Pons (tissue), 1 donor: Measurements from ENCODE around the gene SPAG6.

Source experiments
- DNase-seq: peaks from one replicate; pipeline ENCODE4 v3.0.0-alpha.2; 2016; ENCODE audit warnings: low spot score

SPAG6 gene

DNA sequence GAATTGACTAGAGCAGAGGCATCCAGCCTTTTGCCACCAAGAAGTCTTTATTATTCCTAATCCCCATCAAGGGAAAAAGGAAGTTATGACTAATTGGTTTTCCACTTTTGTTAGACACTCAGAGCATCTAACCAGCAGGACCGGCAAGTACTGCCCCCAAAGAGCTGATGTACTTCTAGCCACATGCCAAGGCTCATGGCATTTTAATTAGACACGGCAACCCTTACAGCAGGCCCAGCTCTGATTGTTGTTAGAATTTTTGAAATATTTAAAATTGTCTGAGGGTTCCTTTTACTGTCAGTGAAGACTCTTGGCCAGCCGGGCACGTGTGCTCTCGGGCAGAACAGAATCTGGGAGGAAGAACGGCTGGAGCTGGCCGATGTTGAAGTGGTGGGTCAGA, 114.8 kb downstream of the SPAG6 start:
- no peak for DNase-seq

DNA sequence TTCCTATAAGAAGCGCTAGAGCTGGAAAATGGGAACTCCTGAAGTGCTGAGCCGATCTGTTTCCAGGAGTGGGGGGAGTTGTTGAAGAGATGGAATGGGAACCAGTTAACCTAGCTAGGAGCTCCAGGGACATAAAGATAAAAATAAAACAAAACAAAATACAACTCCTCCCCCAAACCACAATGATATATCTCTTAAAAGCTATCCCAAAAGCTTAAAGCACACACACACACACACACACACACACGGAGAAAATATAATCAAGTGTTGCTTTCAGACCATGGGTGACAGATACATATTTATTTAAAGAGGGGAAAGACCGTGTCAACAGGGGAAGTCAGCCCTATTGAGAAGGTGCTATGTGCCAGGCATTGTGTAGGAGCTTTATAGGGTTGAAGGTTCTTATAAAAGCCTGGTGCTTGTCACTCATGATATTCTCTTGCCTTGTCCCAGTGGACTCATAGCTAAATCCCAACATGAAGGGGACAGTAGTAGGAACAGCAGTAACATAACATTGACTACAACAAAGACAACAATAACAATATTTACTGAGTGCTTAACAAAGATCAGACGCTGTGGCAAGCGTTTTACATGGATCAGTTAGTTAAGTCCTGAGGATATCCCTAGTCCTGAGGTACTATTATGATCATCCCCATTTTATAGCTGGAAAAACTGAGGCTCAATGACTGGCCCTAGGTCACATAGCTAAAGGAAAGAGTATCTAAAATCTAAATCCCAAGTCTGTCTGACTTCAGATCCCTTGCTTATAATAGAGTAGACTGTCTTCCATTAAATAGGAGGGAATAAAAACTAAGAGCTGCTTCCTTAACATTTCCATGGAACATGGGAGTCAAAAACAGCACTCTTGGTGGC, 115.5 kb downstream of the SPAG6 start:
- DNase-seq: no peak

DNA sequence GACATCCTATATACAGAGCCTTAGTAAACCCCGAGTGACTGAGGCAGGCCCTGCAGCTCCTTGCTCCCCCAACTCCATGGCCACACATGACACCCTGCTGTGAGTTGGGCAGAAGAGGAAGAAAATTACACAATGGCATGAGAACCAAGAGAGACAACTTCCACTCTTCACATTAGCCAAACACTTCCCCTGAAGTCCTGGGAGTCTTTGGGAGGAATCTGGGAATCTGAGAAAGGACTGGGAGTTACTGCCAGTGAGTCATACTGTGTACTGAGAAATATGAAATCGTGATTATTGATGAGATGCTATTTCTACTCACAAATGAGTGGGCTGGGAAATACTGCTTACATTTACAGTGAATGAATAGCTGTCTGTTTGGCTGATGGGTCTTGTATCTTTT, 116.6 kb downstream of the SPAG6 start:
- DNase-seq: no peak

DNA sequence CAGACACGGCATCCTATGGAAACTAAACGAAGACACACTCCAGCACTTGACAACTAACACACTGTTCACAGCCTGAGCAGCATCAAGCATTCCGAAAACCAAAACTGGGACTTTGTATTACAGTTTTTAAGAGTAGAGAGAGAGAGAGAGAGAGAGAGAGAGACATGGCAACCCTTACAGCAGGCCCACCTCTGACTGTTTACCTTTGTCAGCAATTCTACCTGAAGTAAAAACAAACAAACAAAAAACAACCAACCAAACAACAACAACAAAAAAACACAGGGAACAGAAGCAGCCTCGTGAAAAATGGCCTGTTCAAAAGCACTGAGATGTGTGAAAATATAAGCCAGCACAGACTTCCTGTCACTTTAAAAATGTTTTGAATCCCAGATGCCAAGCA, 118.0 kb downstream of the SPAG6 start:
- no peak for DNase-seq

DNA sequence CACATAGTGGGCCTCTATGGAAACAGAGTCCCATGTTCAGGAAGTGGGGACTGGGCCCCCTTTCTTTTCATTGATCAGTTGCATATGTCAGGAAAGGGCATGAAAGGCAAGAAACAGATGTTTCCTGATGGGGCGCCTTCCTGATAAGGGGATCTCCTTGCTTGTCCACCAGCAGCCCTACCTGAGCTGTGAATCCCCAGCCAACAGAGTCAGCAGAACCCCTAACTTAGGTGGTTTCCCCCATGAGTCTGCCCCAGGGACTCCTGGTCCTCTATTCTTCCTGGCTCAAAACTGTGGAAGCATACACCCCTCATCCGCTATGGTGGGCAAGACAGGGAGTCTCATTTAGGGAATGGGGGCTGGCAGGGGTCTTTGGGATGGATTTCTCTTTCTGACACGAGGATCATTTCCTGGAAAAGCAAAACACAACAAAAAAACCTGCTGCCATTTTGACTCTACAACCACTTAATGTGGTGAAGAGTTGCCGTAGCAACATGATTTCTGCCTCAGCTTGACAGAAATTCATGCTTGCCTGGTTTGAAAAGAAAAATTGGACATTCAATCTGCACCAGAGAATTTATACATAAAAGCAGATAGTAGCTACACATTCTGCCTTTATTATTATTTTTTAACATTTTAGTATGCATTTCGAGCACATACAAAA, 119.8 kb downstream of the SPAG6 start:
- DNase-seq: no peak

DNA sequence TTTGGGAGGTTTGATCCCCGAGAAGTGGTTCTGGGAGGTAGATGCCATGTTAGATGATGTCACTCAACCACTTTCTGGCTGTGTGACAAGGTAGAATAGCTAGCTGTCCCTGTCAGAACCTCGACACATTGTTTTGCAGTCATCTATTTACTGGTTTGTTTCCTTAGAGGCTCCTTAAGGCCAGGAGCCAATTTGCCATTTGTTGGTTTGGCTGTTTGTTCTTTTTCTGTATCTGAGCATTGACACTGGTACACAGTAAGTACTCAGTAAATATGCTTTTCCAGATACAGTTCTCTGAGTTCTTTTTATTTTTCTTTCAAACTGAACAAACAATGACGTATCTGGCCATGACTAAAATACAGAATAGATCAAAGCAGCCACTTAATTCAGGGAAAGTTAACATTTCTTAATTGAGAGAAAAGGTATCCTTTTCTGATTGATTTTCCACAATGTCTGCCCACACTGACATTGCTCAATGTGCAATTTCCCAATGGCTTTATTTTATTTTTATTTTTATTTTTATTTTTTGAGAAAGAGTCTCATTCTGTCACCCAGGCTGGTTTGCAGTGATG, 121.6 kb downstream of the SPAG6 start:
- DNase-seq: no peak
